Measurements from ENCODE around the gene KSR2.

DNA sequence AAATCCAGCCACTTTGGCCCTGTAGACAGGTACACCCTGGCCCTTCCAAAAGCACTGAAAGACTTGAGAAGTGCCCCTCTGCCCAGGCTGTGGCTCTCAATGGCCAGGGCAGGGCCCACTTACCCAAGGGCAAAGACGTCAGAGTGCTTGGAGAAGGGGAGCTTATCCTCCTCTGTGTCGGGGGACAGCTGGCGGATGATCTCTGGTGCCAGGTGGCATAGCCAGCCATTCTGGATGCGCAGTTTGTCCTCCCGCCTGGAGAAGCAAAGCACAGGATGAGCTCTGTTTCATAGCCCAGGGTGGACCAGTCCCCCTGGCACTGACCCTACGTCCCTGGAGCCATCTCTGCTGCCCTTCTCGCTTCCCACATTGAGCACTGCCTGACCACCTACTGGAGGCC, 492.4 kb downstream of the KSR2 start:
- TF ChIP-seq, protein P1, sequence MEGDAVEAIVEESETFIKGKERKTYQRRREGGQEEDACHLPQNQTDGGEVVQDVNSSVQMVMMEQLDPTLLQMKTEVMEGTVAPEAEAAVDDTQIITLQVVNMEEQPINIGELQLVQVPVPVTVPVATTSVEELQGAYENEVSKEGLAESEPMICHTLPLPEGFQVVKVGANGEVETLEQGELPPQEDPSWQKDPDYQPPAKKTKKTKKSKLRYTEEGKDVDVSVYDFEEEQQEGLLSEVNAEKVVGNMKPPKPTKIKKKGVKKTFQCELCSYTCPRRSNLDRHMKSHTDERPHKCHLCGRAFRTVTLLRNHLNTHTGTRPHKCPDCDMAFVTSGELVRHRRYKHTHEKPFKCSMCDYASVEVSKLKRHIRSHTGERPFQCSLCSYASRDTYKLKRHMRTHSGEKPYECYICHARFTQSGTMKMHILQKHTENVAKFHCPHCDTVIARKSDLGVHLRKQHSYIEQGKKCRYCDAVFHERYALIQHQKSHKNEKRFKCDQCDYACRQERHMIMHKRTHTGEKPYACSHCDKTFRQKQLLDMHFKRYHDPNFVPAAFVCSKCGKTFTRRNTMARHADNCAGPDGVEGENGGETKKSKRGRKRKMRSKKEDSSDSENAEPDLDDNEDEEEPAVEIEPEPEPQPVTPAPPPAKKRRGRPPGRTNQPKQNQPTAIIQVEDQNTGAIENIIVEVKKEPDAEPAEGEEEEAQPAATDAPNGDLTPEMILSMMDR (conservative IDR thresholded peaks at IDR 0.05; ENCODE audit: low read depth, low read length), result no peak
- TF ChIP-seq EZH2 (IDR thresholded peaks at IDR 0.05; ENCODE audit: borderline replicate concordance, low read depth, low read length, poor library complexity, severe bottlenecking), result no peak

Data from A673 (cell line).